H9 (cell line): ENCODE results near the gene C20orf144. TPM values are rescaled to one million over a fixed set of nuclear protein-coding genes. Genes with fewer than 3 reads are reported as not detected.

Experiments
- DNase-seq: peaks from one replicate; pipeline ENCODE4 v3.0.0-alpha.2; 2017
- H2AFZ ChIP-seq: one replicate; pipeline ENCODE4 v1.6.1; 2013; ENCODE audit warnings: mild to moderate bottlenecking, low read length, control low read depth, moderate library complexity
- H2AK5ac ChIP-seq: 2 replicates; pipeline ENCODE4 v1.6.1; 2013; ENCODE audit warnings: low read length, control low read depth, mixed read lengths; ENCODE audit not compliant: insufficient read length
- H2BK120ac ChIP-seq: one replicate; pipeline ENCODE4 v1.6.1; 2013; ENCODE audit warnings: low read depth, mild to moderate bottlenecking, low read length, control low read depth, inconsistent platforms; ENCODE audit not compliant: poor library complexity, severe bottlenecking
- H2BK12ac ChIP-seq: 2 replicates; pipeline ENCODE4 v1.6.1; 2013; ENCODE audit warnings: low read length, control low read depth, mixed read lengths, low read depth; ENCODE audit not compliant: insufficient read length
- H2BK15ac ChIP-seq: 2 replicates; pipeline ENCODE4 v1.6.1; 2013; ENCODE audit warnings: low read depth, low read length, control low read depth
- H2BK20ac ChIP-seq: one replicate; pipeline ENCODE4 v1.6.1; 2013; ENCODE audit warnings: low read depth, mild to moderate bottlenecking, low read length, control low read depth, inconsistent platforms; ENCODE audit not compliant: poor library complexity, severe bottlenecking
- H2BK5ac ChIP-seq: 2 replicates; pipeline ENCODE4 v1.6.1; 2013; ENCODE audit warnings: low read length, control low read depth, mixed read lengths; ENCODE audit not compliant: insufficient read length
- H3K14ac ChIP-seq: 2 replicates; pipeline ENCODE4 v1.6.1; 2013; ENCODE audit warnings: low read length, control low read depth; ENCODE audit not compliant: insufficient read depth
- H3K18ac ChIP-seq: 2 replicates; pipeline ENCODE4 v1.6.1; 2013; ENCODE audit warnings: low read depth, mild to moderate bottlenecking, mixed read lengths, low read length, control low read depth; ENCODE audit not compliant: insufficient read length
- H3K23ac ChIP-seq: 2 replicates; pipeline ENCODE4 v1.6.1; 2013; ENCODE audit warnings: low read length, control low read depth, mixed read lengths, low read depth; ENCODE audit not compliant: insufficient read length
- H3K23me2 ChIP-seq: 2 replicates; pipeline ENCODE4 v1.6.1; 2013; ENCODE audit warnings: low read depth, mild to moderate bottlenecking, mixed read lengths, low read length, control low read depth; ENCODE audit not compliant: insufficient read length, poor library complexity, severe bottlenecking
- H3K27ac ChIP-seq: 2 replicates; pipeline ENCODE4 v1.5.1; 2013; ENCODE audit warnings: low read length, control low read depth, mixed read lengths, low read depth; ENCODE audit not compliant: insufficient read length
- H3K27me3 ChIP-seq: 2 replicates; pipeline ENCODE4 v1.6.1; 2013; ENCODE audit warnings: low read length, control low read depth, inconsistent platforms; ENCODE audit not compliant: insufficient read depth
- H3K4ac ChIP-seq: 2 replicates; pipeline ENCODE4 v1.6.1; 2013; ENCODE audit warnings: low read depth, mild to moderate bottlenecking, control low read depth, inconsistent platforms, low read length, moderate library complexity
- H3K4me1 ChIP-seq: 2 replicates; pipeline ENCODE4 v1.6.1; 2013; ENCODE audit warnings: low read length, control low read depth, inconsistent platforms; ENCODE audit not compliant: insufficient read depth
- H3K4me2 ChIP-seq: 2 replicates; pipeline ENCODE4 v1.6.1; 2013; ENCODE audit warnings: low read length, control low read depth, mixed read lengths; ENCODE audit not compliant: insufficient read length, insufficient read depth
- H3K56ac ChIP-seq: 2 replicates; pipeline ENCODE4 v1.6.1; 2013; ENCODE audit warnings: low read depth, mild to moderate bottlenecking, mixed read lengths, low read length, control low read depth; ENCODE audit not compliant: insufficient read length
- H3K79me1 ChIP-seq: 2 replicates; pipeline ENCODE4 v1.6.1; 2013; ENCODE audit warnings: low read depth, mild to moderate bottlenecking, moderate library complexity, low read length, control low read depth, inconsistent platforms; ENCODE audit not compliant: insufficient read depth, poor library complexity, severe bottlenecking
- H3K79me2 ChIP-seq: 2 replicates; pipeline ENCODE4 v1.6.1; 2013; ENCODE audit warnings: low read length, control low read depth, inconsistent platforms; ENCODE audit not compliant: insufficient read depth
- H3K9ac ChIP-seq: 2 replicates; pipeline ENCODE4 v1.6.1; 2013; ENCODE audit warnings: low read length, control low read depth, mixed read lengths; ENCODE audit not compliant: insufficient read length; ENCODE audit errors: extremely low read depth
- H3K9me3 ChIP-seq: one replicate; pipeline ENCODE4 v1.6.1; 2013; ENCODE audit warnings: low read depth, low read length, inconsistent platforms; ENCODE audit not compliant: control insufficient read depth
- H3T11ph ChIP-seq: one replicate; pipeline ENCODE4 v1.6.1; 2013; ENCODE audit warnings: mild to moderate bottlenecking, low read length, control low read depth, inconsistent platforms
- H4K20me1 ChIP-seq: one replicate; pipeline ENCODE4 v1.6.1; 2013; ENCODE audit not compliant: control insufficient read depth, insufficient read length, insufficient read depth
- H4K5ac ChIP-seq: 2 replicates; pipeline ENCODE4 v1.6.1; 2013; ENCODE audit warnings: low read depth, mild to moderate bottlenecking, mixed read lengths, low read length, control low read depth; ENCODE audit not compliant: insufficient read length
- H4K8ac ChIP-seq: replicated peaks from 2 replicates; pipeline ENCODE4 v1.6.1; 2013; ENCODE audit warnings: low read length, control low read depth, mixed read lengths, low read depth; ENCODE audit not compliant: insufficient read length
- H4K91ac ChIP-seq: 2 replicates; pipeline ENCODE4 v1.6.1; 2013; ENCODE audit warnings: low read depth, mild to moderate bottlenecking, moderate library complexity, mixed read lengths, low read length, control low read depth; ENCODE audit not compliant: insufficient read length
- H3K27ac Mint-ChIP-seq, 3 experiments: 2 replicates in 2 of 3; 3 replicates in 1 of 3; pipeline ENCODE4 v1.8.0; 2020 to 2021; ENCODE audit warnings: mixed read lengths in 3 of 3, mild to moderate bottlenecking in 1 of 3, moderate library complexity in 1 of 3
- H3K27me3 Mint-ChIP-seq: 2 replicates; pipeline ENCODE4 v1.8.0; 2021; ENCODE audit warnings: low read depth, mild to moderate bottlenecking, moderate library complexity, mixed read lengths
- H3K36me3 Mint-ChIP-seq, 3 experiments: 2 replicates in 2 of 3; 3 replicates in 1 of 3; pipeline ENCODE4 v1.8.0; 2020 to 2021; ENCODE audit warnings: low read depth in 3 of 3, mixed read lengths in 3 of 3; ENCODE audit not compliant: insufficient read depth in 1 of 3
- H3K4me1 Mint-ChIP-seq, 2 experiments: 2 replicates each; pipeline ENCODE4 v1.8.0; 2020; ENCODE audit warnings: mixed read lengths in 2 of 2
- H3K4me3 Mint-ChIP-seq, 2 experiments: 2 replicates in 1 of 2; 3 replicates in 1 of 2; pipeline ENCODE4 v1.8.0; 2020 to 2021; ENCODE audit warnings: mild to moderate bottlenecking in 2 of 2, mixed read lengths in 2 of 2, moderate library complexity in 1 of 2
- H3K9me3 Mint-ChIP-seq, 2 experiments: 2 replicates in 1 of 2; 3 replicates in 1 of 2; pipeline ENCODE4 v1.8.0; 2020; ENCODE audit warnings: mild to moderate bottlenecking in 2 of 2, mixed read lengths in 2 of 2, moderate library complexity in 1 of 2
- CTCF ChIP-seq: fragments of 200-600 bp; sonication (generic); conservative IDR thresholded peaks from 3 replicates; pipeline ENCODE4 v1.8.0; 2021; ENCODE audit warnings: antibody characterized with exemption, mild to moderate bottlenecking
- WGBS: extraction: QIAGEN DNeasy Blood & Tissue Kit; methylation state at CpG from one replicate; pipeline ENCODE4 v1.1.7; 2013; ENCODE audit warnings: missing lambda C conversion rate, low lambda C conversion rate, mixed read lengths; ENCODE audit not compliant: insufficient read length; ENCODE audit errors: extremely low coverage; 5-methylcytosine and 5-hydroxymethylcytosine counted together
- total RNA-seq: library from RNA; stranded (reverse); gene quantifications from 2 replicates; pipeline ENCODE4 v1.2.1, GENCODE V29; 2021

C20orf144 gene
- total RNA-seq, 1 experiment from 2014 or later, result 0.26 TPM

- H2BK120ac ChIP-seq, result no peak overlapping the region
- H3K4me2 ChIP-seq, result no peak overlapping the region
- H3K79me1 ChIP-seq, result no peaks in the 10 kb centered on the region
- no peaks in the 10 kb centered on the region for H3K9me3 ChIP-seq
- no peak overlapping the region; a peak in 1 of 7 replicates for H3K27ac Mint-ChIP-seq
- H3K14ac ChIP-seq, result no peak overlapping the region
- no peak overlapping the region for H2BK15ac ChIP-seq
- no peak overlapping the region for H3K56ac ChIP-seq
- peaks cover 17 to 19% of the 10 kb centered on the region in 2 experiments for H3K4me1 Mint-ChIP-seq
- H4K20me1 ChIP-seq, result no peaks in the 10 kb centered on the region
- H3K36me3 Mint-ChIP-seq, result peaks cover 13 to 26% (median 20%) of the 10 kb centered on the region in 3 experiments; a peak in 6 of 7 replicates
- no peak overlapping the region for H3T11ph ChIP-seq
- H3K27ac ChIP-seq, result no peak overlapping the region
- no peak for DNase-seq
- no peaks in the 10 kb centered on the region for H3K4me1 ChIP-seq
- no peak overlapping the region for H2AFZ ChIP-seq
- no peak overlapping the region for H2AK5ac ChIP-seq
- H3K9ac ChIP-seq, result no peak overlapping the region
- H3K4ac ChIP-seq, result no peak overlapping the region
- H4K5ac ChIP-seq, result no peak overlapping the region
- H3K23me2 ChIP-seq, result no peaks in the 10 kb centered on the region
- H2BK12ac ChIP-seq, result no peak overlapping the region
- H3K4me3 Mint-ChIP-seq, result no peak overlapping the region
- no peaks in the 10 kb centered on the region for H3K27me3 ChIP-seq
- no peaks in the 10 kb centered on the region for H3K79me2 ChIP-seq
- no peak for TF ChIP-seq CTCF
- H3K18ac ChIP-seq, result no peak overlapping the region
- H4K8ac ChIP-seq, result no peak overlapping the region
- no peaks in the 10 kb centered on the region for H3K9me3 Mint-ChIP-seq
- WGBS, result no CpG with 5 or more reads among the region's 14 CpGs
- H4K91ac ChIP-seq, result no peak overlapping the region
- H2BK5ac ChIP-seq, result no peak overlapping the region
- H2BK20ac ChIP-seq, result no peak overlapping the region
- H3K23ac ChIP-seq, result no peak overlapping the region
- no peaks in the 10 kb centered on the region; the same call in 1 of the 2 replicates for H3K27me3 Mint-ChIP-seq
Observed at GRCh38 chr20:33648396-33649004, 13.6 kb upstream of the C20orf144 start.
